ENCODE measurements around the gene SPTBN4. TPM values are rescaled to one million over a fixed set of nuclear protein-coding genes. Genes with fewer than 3 reads are reported as not detected.
A peak's percentile ranks its signal among the peaks of the same experiment; 100 is the strongest.

SPTBN4 gene
- total RNA-seq, 2 experiments from 2014 or later = 0.47 TPM; not detected in 1

- H3K27me3 Mint-ChIP-seq (ENCODE audit: low read depth) = peaks cover 29% of the 10 kb centered on the region
- peak overlapping the region; percentile 92 for H3K27ac Mint-ChIP-seq
- peak overlapping the region; percentile 80 for H3K4me3 Mint-ChIP-seq
- ATAC-seq (no peak), DNase-seq (no peak)
- ChIA-PET CTCF (interaction anchor here (0.8 to 8.5 kb wide), 16 partner anchors 9 to 183 kb away, joined by 3 to 62 read pairs (median 6); partner anchors contain the start of genes ACTMAP, BLVRB, RAB4B and SNRPA), POLR2A (interaction anchor here (0.7 to 4.0 kb wide), 2 partner anchors 10 to 26 kb away, joined by 3 to 33 read pairs; no protein-coding TSS in a partner anchor)
- peaks cover 78% of the 10 kb centered on the region for H3K4me1 Mint-ChIP-seq (ENCODE audit: low read depth)
- no peaks in the 10 kb centered on the region for H3K9me3 Mint-ChIP-seq (ENCODE audit: insufficient read depth)
- H3K36me3 Mint-ChIP-seq (ENCODE audit: low read depth) = no peaks in the 10 kb centered on the region
Measured at GRCh38 chr19:40604171-40604646, 137.4 kb downstream of the SPTBN4 start.

GRCh38 chr19:40604647-40605215 is 137.9 kb downstream of the SPTBN4 start:
- POLR2A ChIA-PET = interaction anchor here (0.9 to 4.0 kb wide), 5 partner anchors 10 to 174 kb away, joined by 3 to 33 read pairs (median 3); partner anchors contain the start of gene RAB4B
- peaks cover 77% of the 10 kb centered on the region for H3K4me1 Mint-ChIP-seq (ENCODE audit: low read depth)
- peak; percentile 0 for ATAC-seq
- peak overlapping the region; percentile 80 for H3K4me3 Mint-ChIP-seq
- peak; percentile 44 for DNase-seq
- H3K27ac Mint-ChIP-seq = peak overlapping the region; percentile 92
- H3K36me3 Mint-ChIP-seq (ENCODE audit: low read depth) = no peaks in the 10 kb centered on the region
- H3K9me3 Mint-ChIP-seq (ENCODE audit: insufficient read depth) = no peaks in the 10 kb centered on the region
- peaks cover 23% of the 10 kb centered on the region for H3K27me3 Mint-ChIP-seq (ENCODE audit: low read depth)
- CTCF ChIA-PET = interaction anchor here (0.8 to 8.5 kb wide), 15 partner anchors 10 to 300 kb away, joined by 3 to 62 read pairs (median 5); partner anchors contain the start of genes BLVRB and RAB4B

GRCh38 chr19:40605216-40605971 is 138.6 kb downstream of the SPTBN4 start:
- CTCF ChIA-PET = interaction anchor here (0.8 to 8.5 kb wide), 15 partner anchors 9 to 704 kb away, joined by 3 to 62 read pairs (median 4); partner anchors contain the start of genes BLVRB and RAB4B
- peak overlapping the region; percentile 80 for H3K4me3 Mint-ChIP-seq
- peak overlapping the region; percentile 92 for H3K27ac Mint-ChIP-seq
- peaks cover 19% of the 10 kb centered on the region for H3K27me3 Mint-ChIP-seq (ENCODE audit: low read depth)
- POLR2A ChIA-PET = interaction anchor here (0.9 to 4.0 kb wide), 5 partner anchors 9 to 173 kb away, joined by 3 to 33 read pairs (median 3); partner anchors contain the start of gene RAB4B
- H3K36me3 Mint-ChIP-seq (ENCODE audit: low read depth) = no peaks in the 10 kb centered on the region
- no peaks in the 10 kb centered on the region for H3K9me3 Mint-ChIP-seq (ENCODE audit: insufficient read depth)
- peaks cover 81% of the 10 kb centered on the region for H3K4me1 Mint-ChIP-seq (ENCODE audit: low read depth)
- DNase-seq (peak; percentile 92), ATAC-seq (peak; percentile 57)

GRCh38 chr19:40607311-40608239 is 140.8 kb downstream of the SPTBN4 start:
- Mint-ChIP-seq H3K9me3 (ENCODE audit: insufficient read depth) (no peaks in the 10 kb centered on the region), H3K36me3 (ENCODE audit: low read depth) (no peaks in the 10 kb centered on the region), H3K27me3 (ENCODE audit: low read depth) (peaks cover 6% of the 10 kb centered on the region), H3K4me3 (peak overlapping the region; percentile 42), H3K27ac (peak overlapping the region; percentile 40), H3K4me1 (ENCODE audit: low read depth) (peaks cover 81% of the 10 kb centered on the region)
- ChIA-PET POLR2A (no interaction called here), CTCF (interaction anchor here (6.1 kb wide), 1 partner anchor 27 kb away, joined by 58 read pairs; no protein-coding TSS in a partner anchor)
- ATAC-seq = no peak
- no peak for DNase-seq

GRCh38 chr19:40608240-40608621 is 141.4 kb downstream of the SPTBN4 start:
- H3K9me3 Mint-ChIP-seq (ENCODE audit: insufficient read depth) = no peaks in the 10 kb centered on the region
- peak overlapping the region; percentile 9 for H3K4me3 Mint-ChIP-seq
- peaks cover 1% of the 10 kb centered on the region for H3K27me3 Mint-ChIP-seq (ENCODE audit: low read depth)
- ChIA-PET POLR2A (no interaction called here), CTCF (interaction anchor here (1.0 to 3.0 kb wide), 2 partner anchors 27 to 142 kb away, joined by 3 to 21 read pairs; partner anchors contain the start of gene ACTMAP)
- peaks cover 81% of the 10 kb centered on the region for H3K4me1 Mint-ChIP-seq (ENCODE audit: low read depth)
- peak overlapping the region; percentile 64 for H3K27ac Mint-ChIP-seq
- no peak for ATAC-seq
- no peak for DNase-seq
- no peaks in the 10 kb centered on the region for H3K36me3 Mint-ChIP-seq (ENCODE audit: low read depth)

- CTCF ChIA-PET = interaction anchor here (1.0 to 3.0 kb wide), 5 partner anchors 8 to 145 kb away, joined by 3 to 21 read pairs (median 3); partner anchors contain the start of genes ACTMAP and LTBP4
- H3K4me1 Mint-ChIP-seq (ENCODE audit: low read depth) = peaks cover 78% of the 10 kb centered on the region
- no peaks in the 10 kb centered on the region for H3K27me3 Mint-ChIP-seq (ENCODE audit: low read depth)
Measured at GRCh38 chr19:40608957-40609356, 142.2 kb downstream of the SPTBN4 start.

GRCh38 chr19:40609561-40610395 is 143.0 kb downstream of the SPTBN4 start:
- DNase-seq = peak; percentile 91
- ChIA-PET POLR2A (interaction anchor here (0.7 to 1.2 kb wide), 4 partner anchors 15 to 168 kb away, joined by 3 read pairs; partner anchors contain the start of gene RAB4B), CTCF (interaction anchor here (1.0 to 3.0 kb wide), 6 partner anchors 9 to 146 kb away, joined by 3 to 21 read pairs (median 4); partner anchors contain the start of genes ACTMAP and LTBP4)
- no peaks in the 10 kb centered on the region for H3K27me3 Mint-ChIP-seq (ENCODE audit: low read depth)
- ATAC-seq = peak; percentile 54
- no peaks in the 10 kb centered on the region for H3K9me3 Mint-ChIP-seq (ENCODE audit: insufficient read depth)
- H3K27ac Mint-ChIP-seq = peak overlapping the region; percentile 91
- H3K4me3 Mint-ChIP-seq = peak overlapping the region; percentile 76
- no peaks in the 10 kb centered on the region for H3K36me3 Mint-ChIP-seq (ENCODE audit: low read depth)
- peaks cover 78% of the 10 kb centered on the region for H3K4me1 Mint-ChIP-seq (ENCODE audit: low read depth)

More at GRCh38 chr19:40608957-40609356, 142.2 kb downstream of the SPTBN4 start:
- POLR2A ChIA-PET = interaction anchor here (1.2 kb wide), 1 partner anchor 107 kb away, joined by 3 read pairs; no protein-coding TSS in a partner anchor
- Mint-ChIP-seq H3K4me3 (peak overlapping the region; percentile 76), H3K36me3 (ENCODE audit: low read depth) (no peaks in the 10 kb centered on the region), H3K27ac (peak overlapping the region; percentile 91), H3K9me3 (ENCODE audit: insufficient read depth) (no peaks in the 10 kb centered on the region)
- ATAC-seq (no peak), DNase-seq (no peak)

GRCh38 chr19:40610396-40611064 is 143.7 kb downstream of the SPTBN4 start:
- ATAC-seq (no peak), DNase-seq (peak; percentile 55)
- ChIA-PET POLR2A (interaction anchor here (1.1 to 1.2 kb wide), 3 partner anchors 16 to 168 kb away, joined by 3 read pairs; partner anchors contain the start of gene RAB4B), CTCF (interaction anchor here (1.2 to 3.0 kb wide), 4 partner anchors 8 to 40 kb away, joined by 3 to 21 read pairs (median 6); partner anchors contain the start of gene LTBP4)
- Mint-ChIP-seq H3K27ac (peak overlapping the region; percentile 91), H3K36me3 (ENCODE audit: low read depth) (peaks cover 2% of the 10 kb centered on the region), H3K9me3 (ENCODE audit: insufficient read depth) (no peaks in the 10 kb centered on the region), H3K4me3 (peak overlapping the region; percentile 76), H3K4me1 (ENCODE audit: low read depth) (peaks cover 78% of the 10 kb centered on the region), H3K27me3 (ENCODE audit: low read depth) (no peaks in the 10 kb centered on the region)

- Mint-ChIP-seq H3K9me3 (ENCODE audit: insufficient read depth) (no peaks in the 10 kb centered on the region), H3K27ac (peak overlapping the region; percentile 91), H3K36me3 (ENCODE audit: low read depth) (peaks cover 2% of the 10 kb centered on the region), H3K4me1 (ENCODE audit: low read depth) (peaks cover 76% of the 10 kb centered on the region), H3K27me3 (ENCODE audit: low read depth) (no peaks in the 10 kb centered on the region), H3K4me3 (peak overlapping the region; percentile 76)
- POLR2A ChIA-PET = interaction anchor here (1.1 kb wide), 1 partner anchor 167 kb away, joined by 3 read pairs; the partner anchor contains the start of gene RAB4B
- ATAC-seq (no peak), DNase-seq (no peak)
- CTCF ChIA-PET = interaction anchor here (3.0 kb wide), 1 partner anchor 24 kb away, joined by 21 read pairs; no protein-coding TSS in a partner anchor
Measured at GRCh38 chr19:40611096-40611495, 144.3 kb downstream of the SPTBN4 start.
